ENCODE measurements around the gene NPHP4. TPM values are rescaled to one million over a fixed set of nuclear protein-coding genes. Genes with fewer than 3 reads are reported as not detected.
"Not testable (repeated sequence)": the region's sequence is repeated elsewhere in the genome, so short reads cannot be mapped to it uniquely, and the experiment has no call there.

The NPHP4 gene
- total RNA-seq, 1 donor from 2014 or later = 19.0 TPM

DNA sequence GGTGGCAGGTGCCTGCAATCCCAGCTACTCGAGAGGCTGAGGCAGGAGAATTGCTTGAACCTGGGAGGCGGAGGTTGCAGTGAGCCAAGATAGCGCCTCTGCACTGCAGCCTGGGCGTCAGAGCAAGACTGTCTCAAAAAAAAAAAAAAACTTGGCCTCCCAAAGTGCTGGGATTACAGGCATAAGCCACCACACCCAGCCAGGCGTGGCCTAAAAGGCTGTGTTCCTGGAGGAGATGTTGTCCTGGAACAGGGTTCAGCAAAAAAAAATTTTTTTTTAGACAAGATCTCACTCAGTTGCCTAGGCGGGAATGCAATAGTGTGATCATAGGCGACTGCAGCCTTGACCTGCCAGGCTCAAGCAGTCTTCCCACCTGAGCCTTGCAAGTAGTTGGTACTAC is 25.4 kb upstream of the NPHP4 start:
- H3K36me3 Mint-ChIP-seq (ENCODE audit: low read depth) = peaks cover 32% of the 10 kb centered on the region
- DNase-seq (ENCODE audit: low spot score); H3K9me3 Mint-ChIP-seq; H3K4me1 Mint-ChIP-seq (ENCODE audit: low read depth); intact Hi-C loops (cut with micrococcal nuclease); H3K4me3 Mint-ChIP-seq (ENCODE audit: low read depth); H3K27ac Mint-ChIP-seq; H3K27me3 Mint-ChIP-seq (ENCODE audit: low read depth): not testable (repeated sequence)

GRCh38 chr1:6016191-6016865 is 24.1 kb upstream of the NPHP4 start:
- Mint-ChIP-seq H3K4me1 (ENCODE audit: low read depth) (no peaks in the 10 kb centered on the region), H3K4me3 (ENCODE audit: low read depth) (no peak overlapping the region), H3K36me3 (ENCODE audit: low read depth) (peaks cover 28% of the 10 kb centered on the region), H3K9me3 (no peaks in the 10 kb centered on the region), H3K27ac (no peak overlapping the region), H3K27me3 (ENCODE audit: low read depth) (no peaks in the 10 kb centered on the region)
- no peak for DNase-seq (ENCODE audit: low spot score)
- intact Hi-C loops (cut with micrococcal nuclease) = no loop called here

GRCh38 chr1:6014130-6014999 is 22.1 kb upstream of the NPHP4 start:
- no peak for DNase-seq (ENCODE audit: low spot score)
- Mint-ChIP-seq H3K36me3 (ENCODE audit: low read depth) (peaks cover 24% of the 10 kb centered on the region), H3K4me1 (ENCODE audit: low read depth) (no peaks in the 10 kb centered on the region), H3K27me3 (ENCODE audit: low read depth) (no peaks in the 10 kb centered on the region), H3K9me3 (no peaks in the 10 kb centered on the region), H3K27ac (no peak overlapping the region), H3K4me3 (ENCODE audit: low read depth) (no peak overlapping the region)
- intact Hi-C loops (cut with micrococcal nuclease) = no loop called here

GRCh38 chr1:6013491-6013890 is 21.3 kb upstream of the NPHP4 start:
- H3K9me3 Mint-ChIP-seq = no peaks in the 10 kb centered on the region
- no peaks in the 10 kb centered on the region for H3K4me1 Mint-ChIP-seq (ENCODE audit: low read depth)
- H3K27ac Mint-ChIP-seq = no peak overlapping the region
- H3K27me3 Mint-ChIP-seq (ENCODE audit: low read depth) = no peaks in the 10 kb centered on the region
- peaks cover 25% of the 10 kb centered on the region for H3K36me3 Mint-ChIP-seq (ENCODE audit: low read depth)
- intact Hi-C loops (cut with micrococcal nuclease) = no loop called here
- DNase-seq (ENCODE audit: low spot score) = no peak
- H3K4me3 Mint-ChIP-seq (ENCODE audit: low read depth) = no peak overlapping the region

DNA sequence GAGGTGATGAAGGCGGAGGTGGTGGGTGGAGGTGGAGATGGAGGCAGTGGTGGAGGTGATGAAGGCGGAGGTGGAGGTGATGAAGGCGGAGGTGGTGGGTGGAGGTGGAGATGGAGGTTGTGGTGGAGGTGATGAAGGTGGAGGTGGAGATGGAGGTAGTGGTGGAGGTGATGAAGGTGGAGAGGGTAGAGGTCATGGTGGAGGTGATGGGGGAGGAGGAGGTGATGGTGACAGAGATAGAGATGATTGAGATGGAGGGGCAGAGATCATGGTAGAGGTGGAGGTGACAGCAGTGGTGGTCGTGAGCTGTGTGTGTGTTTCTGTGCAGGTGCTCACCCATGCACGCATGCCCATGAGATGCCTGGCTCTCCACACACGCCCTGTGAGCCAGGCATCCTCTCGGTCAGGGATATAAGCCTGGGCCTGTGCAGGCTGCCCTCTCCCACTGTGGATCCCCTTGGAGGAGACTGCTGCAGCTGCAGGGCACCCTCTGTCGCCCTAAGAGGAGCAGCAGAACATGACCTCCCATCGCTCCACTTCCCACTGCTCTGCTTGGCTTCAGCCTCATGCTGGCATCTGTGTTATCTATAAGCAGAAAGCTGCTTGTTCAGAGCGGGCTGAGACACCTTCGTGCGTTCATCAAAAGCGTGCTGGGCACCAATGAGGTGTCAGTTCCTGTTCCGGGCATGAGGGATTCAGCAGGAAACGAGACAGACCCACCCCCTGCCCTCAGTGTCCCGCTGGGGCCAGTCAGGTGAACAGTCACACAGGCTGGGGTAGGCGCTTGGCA is 20.5 kb upstream of the NPHP4 start:
- Mint-ChIP-seq H3K36me3 (ENCODE audit: low read depth) (peaks cover 25% of the 10 kb centered on the region), H3K4me1 (ENCODE audit: low read depth) (no peaks in the 10 kb centered on the region), H3K27me3 (ENCODE audit: low read depth) (no peaks in the 10 kb centered on the region), H3K9me3 (no peaks in the 10 kb centered on the region), H3K4me3 (ENCODE audit: low read depth) (no peak overlapping the region), H3K27ac (no peak overlapping the region)
- intact Hi-C loops (cut with micrococcal nuclease) = no loop called here
- DNase-seq (ENCODE audit: low spot score) = no peak

GRCh38 chr1:6011946-6012258 is 19.7 kb upstream of the NPHP4 start:
- Mint-ChIP-seq H3K36me3 (ENCODE audit: low read depth) (peaks cover 25% of the 10 kb centered on the region), H3K9me3 (no peaks in the 10 kb centered on the region), H3K27me3 (ENCODE audit: low read depth) (no peaks in the 10 kb centered on the region), H3K27ac (no peak overlapping the region), H3K4me1 (ENCODE audit: low read depth) (peaks cover 1% of the 10 kb centered on the region), H3K4me3 (ENCODE audit: low read depth) (no peak overlapping the region)
- DNase-seq (ENCODE audit: low spot score) = no peak
- intact Hi-C loops (cut with micrococcal nuclease) = no loop called here

GRCh38 chr1:6011161-6011945 is 19.1 kb upstream of the NPHP4 start:
- Mint-ChIP-seq H3K27ac (peak overlapping the region; percentile 39), H3K9me3 (no peaks in the 10 kb centered on the region), H3K4me1 (ENCODE audit: low read depth) (peaks cover 1% of the 10 kb centered on the region), H3K27me3 (ENCODE audit: low read depth) (no peaks in the 10 kb centered on the region), H3K4me3 (ENCODE audit: low read depth) (no peak overlapping the region), H3K36me3 (ENCODE audit: low read depth) (peaks cover 25% of the 10 kb centered on the region)
- DNase-seq (ENCODE audit: low spot score) = no peak
- intact Hi-C loops (cut with micrococcal nuclease) = no loop called here

- H3K36me3 Mint-ChIP-seq (ENCODE audit: low read depth) = peaks cover 24% of the 10 kb centered on the region
- no peak overlapping the region for H3K27ac Mint-ChIP-seq
- H3K9me3 Mint-ChIP-seq = no peaks in the 10 kb centered on the region
- no peak for DNase-seq (ENCODE audit: low spot score)
- H3K4me1 Mint-ChIP-seq (ENCODE audit: low read depth) = peaks cover 1% of the 10 kb centered on the region
- H3K4me3 Mint-ChIP-seq (ENCODE audit: low read depth) = no peak overlapping the region
- no peaks in the 10 kb centered on the region for H3K27me3 Mint-ChIP-seq (ENCODE audit: low read depth)
- intact Hi-C loops (cut with micrococcal nuclease) = no loop called here
Measured at GRCh38 chr1:6010554-6010953, 18.3 kb upstream of the NPHP4 start.

DNA sequence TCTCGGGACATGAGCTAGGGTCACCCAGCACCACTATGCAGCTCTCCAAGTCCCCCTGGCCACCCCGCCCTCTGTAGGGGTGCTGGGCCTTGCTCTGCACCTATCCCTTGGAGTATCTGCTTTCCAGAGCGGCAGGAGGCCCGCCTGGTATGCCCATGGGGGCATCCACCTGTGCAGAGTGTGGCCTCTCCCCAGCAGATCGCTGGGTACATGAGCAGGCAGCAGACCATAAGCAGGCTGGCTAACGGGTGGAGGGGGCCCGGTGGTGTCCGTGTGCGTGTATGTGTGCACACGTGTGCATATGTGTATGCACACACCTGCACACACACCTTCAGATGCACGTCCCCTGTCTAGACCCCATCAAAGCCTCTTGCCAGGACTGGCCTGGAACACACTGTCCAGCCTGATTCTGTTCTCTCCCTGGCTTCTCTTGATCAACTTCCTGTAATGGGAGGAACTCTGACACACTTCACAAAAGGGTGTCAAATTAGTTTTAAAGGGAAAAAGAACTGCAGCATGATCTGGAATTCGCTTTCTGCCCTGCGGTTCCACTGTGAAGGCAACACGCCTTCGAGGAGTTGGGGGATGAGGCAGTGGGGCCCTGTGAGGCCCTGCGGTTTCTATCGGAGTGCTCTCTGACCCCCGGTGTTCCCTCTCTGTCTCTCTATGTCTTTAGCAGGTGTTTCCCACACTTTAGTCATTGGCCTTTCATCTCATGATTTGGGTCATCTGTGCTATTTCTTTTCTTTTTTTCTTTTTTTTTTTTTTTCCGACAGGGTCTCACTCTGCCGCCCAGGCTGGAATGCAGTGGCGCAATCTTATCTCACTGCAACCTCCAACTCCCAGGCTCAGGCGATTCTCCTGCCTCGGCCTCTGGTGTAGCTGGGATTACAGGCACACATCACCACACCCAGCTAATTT is 17.2 kb upstream of the NPHP4 start:
- H3K4me3 Mint-ChIP-seq (ENCODE audit: low read depth) = no peak overlapping the region
- intact Hi-C loops (cut with micrococcal nuclease) = no loop called here
- H3K9me3 Mint-ChIP-seq = no peaks in the 10 kb centered on the region
- H3K4me1 Mint-ChIP-seq (ENCODE audit: low read depth) = peaks cover 1% of the 10 kb centered on the region
- peaks cover 15% of the 10 kb centered on the region for H3K36me3 Mint-ChIP-seq (ENCODE audit: low read depth)
- no peak overlapping the region for H3K27ac Mint-ChIP-seq
- DNase-seq (ENCODE audit: low spot score) = no peak
- H3K27me3 Mint-ChIP-seq (ENCODE audit: low read depth) = no peaks in the 10 kb centered on the region

DNA sequence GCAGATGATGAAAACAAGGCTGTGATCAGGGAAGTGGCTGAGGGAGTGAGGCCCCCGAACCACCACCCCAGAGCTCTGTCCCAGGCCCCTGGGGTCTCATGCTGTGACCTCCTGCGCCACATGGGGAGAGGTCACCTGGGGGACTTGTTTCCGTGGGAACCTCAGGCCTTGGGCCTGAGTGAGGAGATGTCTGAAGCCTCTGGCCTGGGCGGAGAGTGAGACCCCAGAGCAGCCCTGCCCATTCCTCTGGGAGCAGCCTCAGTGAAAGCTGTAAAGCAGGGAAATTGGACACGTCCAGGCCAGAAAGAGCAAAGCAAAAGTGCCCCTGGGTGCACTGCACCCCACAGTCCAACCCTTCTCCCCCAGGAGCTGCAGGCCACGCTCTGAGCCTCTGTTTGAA is 16.5 kb upstream of the NPHP4 start:
- Mint-ChIP-seq H3K4me3 (ENCODE audit: low read depth) (no peak overlapping the region), H3K4me1 (ENCODE audit: low read depth) (peaks cover 1% of the 10 kb centered on the region), H3K27me3 (ENCODE audit: low read depth) (no peaks in the 10 kb centered on the region), H3K36me3 (ENCODE audit: low read depth) (peaks cover 12% of the 10 kb centered on the region), H3K27ac (no peak overlapping the region), H3K9me3 (no peaks in the 10 kb centered on the region)
- DNase-seq (ENCODE audit: low spot score) = no peak
- intact Hi-C loops (cut with micrococcal nuclease) = no loop called here

DNA sequence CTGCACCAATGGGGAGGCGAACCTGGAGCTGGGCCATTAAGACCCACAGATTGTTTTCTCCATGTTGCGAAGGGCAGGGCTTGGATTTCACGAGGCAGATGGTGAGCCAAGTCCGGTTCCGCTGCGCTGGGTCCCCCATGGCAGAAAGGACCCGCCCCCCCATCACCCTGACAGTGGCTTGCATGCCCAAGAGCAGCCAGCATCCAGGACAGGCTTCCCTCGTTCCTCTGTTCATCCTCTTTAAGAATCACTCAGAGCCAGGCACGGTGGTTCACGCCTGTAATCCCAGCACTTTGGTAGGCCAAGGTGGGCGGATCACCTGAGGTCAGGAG is 15.8 kb upstream of the NPHP4 start:
- Mint-ChIP-seq H3K36me3 (ENCODE audit: low read depth) (peaks cover 17% of the 10 kb centered on the region), H3K4me3 (ENCODE audit: low read depth) (no peak overlapping the region), H3K9me3 (no peaks in the 10 kb centered on the region), H3K27me3 (ENCODE audit: low read depth) (no peaks in the 10 kb centered on the region), H3K4me1 (ENCODE audit: low read depth) (peaks cover 1% of the 10 kb centered on the region), H3K27ac (no peak overlapping the region)
- no peak for DNase-seq (ENCODE audit: low spot score)
- intact Hi-C loops (cut with micrococcal nuclease) = no loop called here

All from activated T-helper 2 cell treated with anti-CD3 and anti-CD28 coated beads, Interferon-gamma antibody, Interleukin-2, Interleukin-4, amounts not matched to agents 10 μg/mL and 5 μg/mL and 100 μg/mL, durations not matched to agents 14 hours and 24 hours and 36 hours (primary cell).